Measurements from ENCODE around the gene RNF13. TPM values are rescaled to one million over a fixed set of nuclear protein-coding genes. Genes with fewer than 3 reads are reported as not detected.

The RNF13 gene
- total RNA-seq, 1 experiment from 2014 or later = 33.8 TPM

- intact Hi-C loops (cut with micrococcal nuclease) = no loop called here
Measured at GRCh38 chr3:149909923-149910322, 96.9 kb downstream of the RNF13 start.

GRCh38 chr3:149917124-149917667 is 104.2 kb downstream of the RNF13 start:
- TF ChIP-seq EZH2 (IDR thresholded peaks at IDR 0.05; ENCODE audit: low read length, unreplicated experiment) (no peak), CTCF (conservative IDR thresholded peaks at IDR 0.05; ENCODE audit: low read depth, low read length) (no peak), EZH2phosphoT487 (IDR thresholded peaks at IDR 0.05; ENCODE audit: borderline replicate concordance, low read length) (no peak)
- H3K27me3 ChIP-seq (ENCODE audit: low read length) = no peaks in the 10 kb centered on the region
- no peak overlapping the region for H2AFZ ChIP-seq (ENCODE audit: low read length)
- no peak overlapping the region for H3K4me3 ChIP-seq (ENCODE audit: low read length)
- H3K36me3 ChIP-seq (ENCODE audit: low read depth, low read length) = peaks cover 4% of the 10 kb centered on the region; the same call in 1 of the 2 replicates
- H3K4me1 ChIP-seq (ENCODE audit: insufficient read depth, low read length) = no peaks in the 10 kb centered on the region
- no peaks in the 10 kb centered on the region for H3K79me2 ChIP-seq (ENCODE audit: low read length)
- H4K20me1 ChIP-seq (ENCODE audit: low read length) = no peaks in the 10 kb centered on the region
- no peak overlapping the region for H3K9ac ChIP-seq (ENCODE audit: low read length)
- H3K9me2 ChIP-seq (replicated peaks; ENCODE audit: low read length) = no peaks in the 10 kb centered on the region
- ATAC-seq (no peak), DNase-seq (no peak)
- no peak overlapping the region for H3K27ac ChIP-seq (ENCODE audit: low read length)
- no peak overlapping the region for H3K4me2 ChIP-seq (ENCODE audit: low read length)
- no TSS peak for BruUV-seq (replicated peaks)
- POLR2A ChIA-PET (ENCODE audit: unreplicated experiment) = no interaction called here
- H3K9me3 ChIP-seq (ENCODE audit: low read length) = no peaks in the 10 kb centered on the region
- CTCF ChIA-PET = no interaction called here
- intact Hi-C loops (cut with micrococcal nuclease) = no loop called here
- H3F3A ChIP-seq (ENCODE audit: low read length, unreplicated experiment) = no peaks in the 10 kb centered on the region

More at GRCh38 chr3:149909923-149910322, 96.9 kb downstream of the RNF13 start:
- no peaks in the 10 kb centered on the region for H3K9me2 ChIP-seq (replicated peaks; ENCODE audit: low read length)
- ATAC-seq = no peak
- TF ChIP-seq EZH2 (IDR thresholded peaks at IDR 0.05; ENCODE audit: low read length, unreplicated experiment) (no peak), EZH2phosphoT487 (IDR thresholded peaks at IDR 0.05; ENCODE audit: borderline replicate concordance, low read length) (no peak), CTCF (conservative IDR thresholded peaks at IDR 0.05; ENCODE audit: low read depth, low read length) (no peak)
- no peaks in the 10 kb centered on the region for H3F3A ChIP-seq (ENCODE audit: low read length, unreplicated experiment)
- BruUV-seq (replicated peaks) = no TSS peak
- no peaks in the 10 kb centered on the region for H4K20me1 ChIP-seq (ENCODE audit: low read length)
- H3K4me2 ChIP-seq (ENCODE audit: low read length) = no peak overlapping the region
- no peak overlapping the region for H3K4me3 ChIP-seq (ENCODE audit: low read length)
- peaks cover 4% of the 10 kb centered on the region; the same call in 1 of the 2 replicates for H3K36me3 ChIP-seq (ENCODE audit: low read depth, low read length)
- POLR2A ChIA-PET (ENCODE audit: unreplicated experiment) = interaction anchor here (0.6 kb wide), 1 partner anchor 159 kb away, joined by 3 read pairs; no protein-coding TSS in a partner anchor
- H2AFZ ChIP-seq (ENCODE audit: low read length) = no peak overlapping the region
- CTCF ChIA-PET = no interaction called here
- no peaks in the 10 kb centered on the region for H3K4me1 ChIP-seq (ENCODE audit: insufficient read depth, low read length)
- no peaks in the 10 kb centered on the region for H3K27me3 ChIP-seq (ENCODE audit: low read length)
- H3K27ac ChIP-seq (ENCODE audit: low read length) = no peak overlapping the region
- H3K9ac ChIP-seq (ENCODE audit: low read length) = no peak overlapping the region
- H3K79me2 ChIP-seq (ENCODE audit: low read length) = no peaks in the 10 kb centered on the region
- no peaks in the 10 kb centered on the region for H3K9me3 ChIP-seq (ENCODE audit: low read length)
- DNase-seq = no peak

- H3K36me3 ChIP-seq (ENCODE audit: low read depth, low read length) = 0 out of 2 replicates have a peak, but pooled peaks cover 4% of the 10 kb centered on the region
- intact Hi-C loops (cut with micrococcal nuclease) = no loop called here
Measured at GRCh38 chr3:149919509-149919908, 106.5 kb downstream of the RNF13 start.

More at GRCh38 chr3:149919509-149919908, 106.5 kb downstream of the RNF13 start:
- no TSS peak for BruUV-seq (replicated peaks)
- no peak overlapping the region for H3K27ac ChIP-seq (ENCODE audit: low read length)
- no peak overlapping the region for H2AFZ ChIP-seq (ENCODE audit: low read length)
- TF ChIP-seq EZH2phosphoT487 (IDR thresholded peaks at IDR 0.05; ENCODE audit: borderline replicate concordance, low read length) (no peak), EZH2 (IDR thresholded peaks at IDR 0.05; ENCODE audit: low read length, unreplicated experiment) (no peak), CTCF (conservative IDR thresholded peaks at IDR 0.05; ENCODE audit: low read depth, low read length) (no peak)
- H3K27me3 ChIP-seq (ENCODE audit: low read length) = no peaks in the 10 kb centered on the region
- ATAC-seq (no peak), DNase-seq (no peak)
- H3K4me2 ChIP-seq (ENCODE audit: low read length) = no peak overlapping the region
- H3K4me1 ChIP-seq (ENCODE audit: insufficient read depth, low read length) = no peaks in the 10 kb centered on the region
- H3K9ac ChIP-seq (ENCODE audit: low read length) = no peak overlapping the region
- ChIA-PET POLR2A (ENCODE audit: unreplicated experiment) (no interaction called here), CTCF (no interaction called here)
- H3F3A ChIP-seq (ENCODE audit: low read length, unreplicated experiment) = no peaks in the 10 kb centered on the region
- H3K9me3 ChIP-seq (ENCODE audit: low read length) = no peaks in the 10 kb centered on the region
- H3K4me3 ChIP-seq (ENCODE audit: low read length) = no peak overlapping the region
- H3K79me2 ChIP-seq (ENCODE audit: low read length) = no peaks in the 10 kb centered on the region
- H4K20me1 ChIP-seq (ENCODE audit: low read length) = no peaks in the 10 kb centered on the region
- no peaks in the 10 kb centered on the region for H3K9me2 ChIP-seq (replicated peaks; ENCODE audit: low read length)
